Measurements from ENCODE around the gene CNTNAP2.

DNA sequence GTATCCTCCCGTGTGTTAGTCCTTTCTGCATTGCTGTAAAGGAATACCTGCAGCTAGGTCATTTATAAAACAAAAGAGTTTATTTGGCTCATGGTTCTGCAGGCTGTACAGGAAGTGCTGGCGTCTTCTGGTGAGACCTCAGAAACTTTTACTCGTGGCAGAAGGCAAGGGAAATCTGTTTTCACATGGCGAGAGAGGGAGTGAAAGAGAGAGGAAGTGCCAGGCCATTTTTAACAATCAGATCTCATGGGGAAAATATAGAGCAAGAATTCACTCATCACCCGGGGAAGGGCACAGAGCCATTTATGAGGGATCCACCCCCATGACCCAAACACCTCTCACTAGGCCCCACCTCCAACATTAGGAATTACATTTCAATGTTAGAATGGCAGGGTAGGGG is 952.2 kb downstream of the CNTNAP2 start:
- TF ChIP-seq, protein P1, sequence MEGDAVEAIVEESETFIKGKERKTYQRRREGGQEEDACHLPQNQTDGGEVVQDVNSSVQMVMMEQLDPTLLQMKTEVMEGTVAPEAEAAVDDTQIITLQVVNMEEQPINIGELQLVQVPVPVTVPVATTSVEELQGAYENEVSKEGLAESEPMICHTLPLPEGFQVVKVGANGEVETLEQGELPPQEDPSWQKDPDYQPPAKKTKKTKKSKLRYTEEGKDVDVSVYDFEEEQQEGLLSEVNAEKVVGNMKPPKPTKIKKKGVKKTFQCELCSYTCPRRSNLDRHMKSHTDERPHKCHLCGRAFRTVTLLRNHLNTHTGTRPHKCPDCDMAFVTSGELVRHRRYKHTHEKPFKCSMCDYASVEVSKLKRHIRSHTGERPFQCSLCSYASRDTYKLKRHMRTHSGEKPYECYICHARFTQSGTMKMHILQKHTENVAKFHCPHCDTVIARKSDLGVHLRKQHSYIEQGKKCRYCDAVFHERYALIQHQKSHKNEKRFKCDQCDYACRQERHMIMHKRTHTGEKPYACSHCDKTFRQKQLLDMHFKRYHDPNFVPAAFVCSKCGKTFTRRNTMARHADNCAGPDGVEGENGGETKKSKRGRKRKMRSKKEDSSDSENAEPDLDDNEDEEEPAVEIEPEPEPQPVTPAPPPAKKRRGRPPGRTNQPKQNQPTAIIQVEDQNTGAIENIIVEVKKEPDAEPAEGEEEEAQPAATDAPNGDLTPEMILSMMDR (IDR thresholded peaks at IDR 0.05; ENCODE audit: low read depth, low read length, missing input control): no peak
- no peak for TF ChIP-seq REST (IDR thresholded peaks at IDR 0.05)
- no peak for TF ChIP-seq ZBTB33 (IDR thresholded peaks at IDR 0.05)
- TF ChIP-seq SP1 (IDR thresholded peaks at IDR 0.05): no peak
- no peak for TF ChIP-seq JUND (IDR thresholded peaks at IDR 0.05)
- no peak for TF ChIP-seq GABPA (IDR thresholded peaks at IDR 0.05 in 1 of 2, conservative IDR thresholded peaks at IDR 0.05 in 1 of 2)
- TF ChIP-seq HNF4G (IDR thresholded peaks at IDR 0.05): no peak
- TF ChIP-seq YY1 (IDR thresholded peaks at IDR 0.05): no peak
- TF ChIP-seq TAF1 (conservative IDR thresholded peaks at IDR 0.05): no peak
- no peak for TF ChIP-seq MAX (IDR thresholded peaks at IDR 0.05)
- TF ChIP-seq RAD21 (IDR thresholded peaks at IDR 0.05): no peak
- no peak for TF ChIP-seq EGR1 (IDR thresholded peaks at IDR 0.05; ENCODE audit: low read depth in 2 of 2)
- no peak for TF ChIP-seq FOXA1 (IDR thresholded peaks at IDR 0.05)
- no peak for TF ChIP-seq RXRA (IDR thresholded peaks at IDR 0.05)
